ENCODE measurements around the gene RRBP1. TPM values are rescaled to one million over a fixed set of nuclear protein-coding genes. Genes with fewer than 3 reads are reported as not detected.
A peak's percentile ranks its signal among the peaks of the same experiment; 100 is the strongest.
"Not testable (repeated sequence)": the region's sequence is repeated elsewhere in the genome, so short reads cannot be mapped to it uniquely, and the experiment has no call there.

Gene RRBP1
- total RNA-seq, 1 experiment from 2014 or later, result 45.3 TPM

DNA sequence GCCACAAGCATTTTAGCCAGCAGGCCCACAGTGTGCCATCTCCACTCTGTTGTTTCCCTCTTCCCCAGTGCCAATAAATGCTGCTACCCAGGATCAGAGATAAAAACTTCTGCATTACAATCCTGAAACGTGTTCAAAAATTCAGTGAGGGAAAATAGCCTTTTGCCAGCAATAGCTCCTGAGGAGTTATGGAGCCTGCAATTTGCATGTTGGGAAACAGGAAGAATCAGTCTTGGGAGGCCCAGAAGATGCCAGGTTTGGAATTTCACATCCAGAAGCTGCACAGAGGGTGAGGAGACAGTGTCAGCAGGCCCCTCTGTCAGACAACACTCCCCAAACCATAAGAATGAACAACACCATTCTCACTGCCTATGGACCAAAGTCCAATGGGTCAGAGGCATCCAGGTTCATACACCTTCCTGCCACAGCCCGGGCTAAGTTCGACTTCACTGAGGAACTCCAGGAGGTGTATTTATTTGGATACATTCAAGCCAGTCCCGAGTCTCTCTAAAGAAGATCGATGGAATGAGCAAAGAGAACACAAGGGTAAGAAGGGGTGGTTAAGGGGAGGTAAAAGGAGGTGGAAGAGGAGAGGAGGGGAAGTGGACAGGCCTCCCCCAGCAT is 20.8 kb downstream of the RRBP1 start:
- DNase-seq, result no peak
- Mint-ChIP-seq H3K27ac (ENCODE audit: unreplicated experiment) (no peak overlapping the region), H3K4me1 (ENCODE audit: low read depth, unreplicated experiment) (no peaks in the 10 kb centered on the region), H3K9me3 (ENCODE audit: low read depth, unreplicated experiment) (no peaks in the 10 kb centered on the region), H3K4me3 (ENCODE audit: low read depth, unreplicated experiment) (no peak overlapping the region), H3K27me3 (ENCODE audit: unreplicated experiment) (no peaks in the 10 kb centered on the region), H3K36me3 (ENCODE audit: insufficient read depth, unreplicated experiment) (peaks cover 15% of the 10 kb centered on the region)
- CTCF ChIA-PET, result no interaction called here
- TF ChIP-seq, protein P1, sequence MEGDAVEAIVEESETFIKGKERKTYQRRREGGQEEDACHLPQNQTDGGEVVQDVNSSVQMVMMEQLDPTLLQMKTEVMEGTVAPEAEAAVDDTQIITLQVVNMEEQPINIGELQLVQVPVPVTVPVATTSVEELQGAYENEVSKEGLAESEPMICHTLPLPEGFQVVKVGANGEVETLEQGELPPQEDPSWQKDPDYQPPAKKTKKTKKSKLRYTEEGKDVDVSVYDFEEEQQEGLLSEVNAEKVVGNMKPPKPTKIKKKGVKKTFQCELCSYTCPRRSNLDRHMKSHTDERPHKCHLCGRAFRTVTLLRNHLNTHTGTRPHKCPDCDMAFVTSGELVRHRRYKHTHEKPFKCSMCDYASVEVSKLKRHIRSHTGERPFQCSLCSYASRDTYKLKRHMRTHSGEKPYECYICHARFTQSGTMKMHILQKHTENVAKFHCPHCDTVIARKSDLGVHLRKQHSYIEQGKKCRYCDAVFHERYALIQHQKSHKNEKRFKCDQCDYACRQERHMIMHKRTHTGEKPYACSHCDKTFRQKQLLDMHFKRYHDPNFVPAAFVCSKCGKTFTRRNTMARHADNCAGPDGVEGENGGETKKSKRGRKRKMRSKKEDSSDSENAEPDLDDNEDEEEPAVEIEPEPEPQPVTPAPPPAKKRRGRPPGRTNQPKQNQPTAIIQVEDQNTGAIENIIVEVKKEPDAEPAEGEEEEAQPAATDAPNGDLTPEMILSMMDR (IDR thresholded peaks at IDR 0.05; ENCODE audit: unreplicated experiment), result no peak
- no TSS peak for BruUV-seq (replicated peaks)
- intact Hi-C loops (cut with micrococcal nuclease; ENCODE audit: unreplicated experiment), result no loop called here

DNA sequence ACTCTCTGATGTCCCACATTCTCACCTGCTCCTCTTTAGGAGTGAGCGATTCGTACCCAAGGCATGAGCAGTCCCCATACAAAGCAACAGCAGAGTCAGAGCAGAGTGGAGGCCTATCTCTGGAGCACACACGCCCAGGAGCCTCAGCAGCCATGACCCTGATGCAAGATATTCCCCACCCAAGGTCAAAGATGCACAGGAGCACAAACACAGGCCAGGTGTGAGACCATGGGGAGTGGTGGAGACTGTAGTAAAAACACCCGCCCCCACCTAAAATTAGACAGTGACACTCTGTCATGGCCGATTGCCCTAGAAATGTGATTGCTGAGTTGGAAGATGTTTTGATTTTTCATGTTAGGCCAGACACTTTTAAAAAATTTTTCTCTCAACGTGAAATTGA is 21.4 kb downstream of the RRBP1 start:
- CTCF ChIA-PET, result no interaction called here
- no peak for DNase-seq
- H3K27ac Mint-ChIP-seq (ENCODE audit: unreplicated experiment), result no peak overlapping the region
- no peaks in the 10 kb centered on the region for H3K9me3 Mint-ChIP-seq (ENCODE audit: low read depth, unreplicated experiment)
- no peak overlapping the region for H3K4me3 Mint-ChIP-seq (ENCODE audit: low read depth, unreplicated experiment)
- intact Hi-C loops (cut with micrococcal nuclease; ENCODE audit: unreplicated experiment), result no loop called here
- TF ChIP-seq, protein P1 (IDR thresholded peaks at IDR 0.05; ENCODE audit: unreplicated experiment), result no peak
- no peaks in the 10 kb centered on the region for H3K27me3 Mint-ChIP-seq (ENCODE audit: unreplicated experiment)
- no TSS peak for BruUV-seq (replicated peaks)
- H3K36me3 Mint-ChIP-seq (ENCODE audit: insufficient read depth, unreplicated experiment), result peaks cover 15% of the 10 kb centered on the region
- H3K4me1 Mint-ChIP-seq (ENCODE audit: low read depth, unreplicated experiment), result no peaks in the 10 kb centered on the region

DNA sequence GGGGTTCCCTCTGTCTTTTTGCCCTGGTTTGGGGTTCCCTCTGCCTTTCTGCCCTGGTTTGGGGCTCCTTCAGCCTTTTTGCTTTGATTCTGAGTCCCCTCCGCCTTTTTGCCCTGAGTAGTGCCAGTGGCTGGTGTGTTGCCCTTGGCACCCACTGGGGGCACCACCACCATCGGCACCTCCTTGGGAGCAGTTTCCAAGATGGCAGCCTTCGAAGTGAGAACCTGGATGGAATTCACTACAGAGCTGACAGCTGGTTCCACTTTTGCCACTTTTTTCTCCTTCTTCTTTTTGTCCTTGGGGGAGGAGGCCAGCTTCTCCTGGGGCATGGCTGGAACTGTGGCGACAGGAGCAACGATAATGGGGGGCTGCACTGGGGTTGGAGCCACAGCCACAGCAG is 22.2 kb downstream of the RRBP1 start:
- no peaks in the 10 kb centered on the region for H3K4me1 Mint-ChIP-seq (ENCODE audit: low read depth, unreplicated experiment)
- intact Hi-C loops (cut with micrococcal nuclease; ENCODE audit: unreplicated experiment), result loop anchor here (10.0 kb wide), 1 partner anchor 245 kb away; no protein-coding TSS in a partner anchor
- BruUV-seq (replicated peaks), result TSS peak; percentile 78
- no peaks in the 10 kb centered on the region for H3K27me3 Mint-ChIP-seq (ENCODE audit: unreplicated experiment)
- no peak for DNase-seq
- no peak overlapping the region for H3K4me3 Mint-ChIP-seq (ENCODE audit: low read depth, unreplicated experiment)
- no peaks in the 10 kb centered on the region for H3K9me3 Mint-ChIP-seq (ENCODE audit: low read depth, unreplicated experiment)
- TF ChIP-seq, protein P1 (IDR thresholded peaks at IDR 0.05; ENCODE audit: unreplicated experiment), result no peak
- CTCF ChIA-PET, result no interaction called here
- H3K36me3 Mint-ChIP-seq (ENCODE audit: insufficient read depth, unreplicated experiment), result peaks cover 15% of the 10 kb centered on the region
- no peak overlapping the region for H3K27ac Mint-ChIP-seq (ENCODE audit: unreplicated experiment)

DNA sequence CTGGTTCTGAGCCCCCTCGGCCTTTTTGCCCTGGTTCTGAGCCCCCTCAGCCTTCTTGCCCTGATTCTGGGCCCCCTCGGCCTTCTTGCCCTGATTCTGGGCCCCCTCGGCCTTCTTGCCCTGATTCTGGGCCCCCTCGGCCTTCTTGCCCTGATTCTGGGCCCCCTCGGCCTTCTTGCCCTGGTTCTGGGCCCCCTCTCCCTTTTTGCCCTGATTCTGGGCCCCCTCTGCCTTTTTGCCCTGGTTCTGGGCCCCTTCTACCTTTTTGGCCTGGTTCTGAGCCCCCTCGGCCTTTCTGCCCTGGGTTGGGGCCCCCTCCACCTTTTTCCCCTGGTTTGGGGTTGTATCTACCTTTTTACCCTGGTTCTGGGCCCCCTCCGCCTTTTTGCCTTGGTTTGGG is 22.7 kb downstream of the RRBP1 start:
- peaks cover 15% of the 10 kb centered on the region for H3K36me3 Mint-ChIP-seq (ENCODE audit: insufficient read depth, unreplicated experiment)
- H3K27ac Mint-ChIP-seq (ENCODE audit: unreplicated experiment); H3K9me3 Mint-ChIP-seq (ENCODE audit: low read depth, unreplicated experiment); CTCF ChIA-PET; BruUV-seq (replicated peaks); DNase-seq; H3K4me3 Mint-ChIP-seq (ENCODE audit: low read depth, unreplicated experiment); H3K4me1 Mint-ChIP-seq (ENCODE audit: low read depth, unreplicated experiment); H3K27me3 Mint-ChIP-seq (ENCODE audit: unreplicated experiment): not testable (repeated sequence)
- intact Hi-C loops (cut with micrococcal nuclease; ENCODE audit: unreplicated experiment), result loop anchor here (10.0 kb wide), 1 partner anchor 245 kb away; no protein-coding TSS in a partner anchor

DNA sequence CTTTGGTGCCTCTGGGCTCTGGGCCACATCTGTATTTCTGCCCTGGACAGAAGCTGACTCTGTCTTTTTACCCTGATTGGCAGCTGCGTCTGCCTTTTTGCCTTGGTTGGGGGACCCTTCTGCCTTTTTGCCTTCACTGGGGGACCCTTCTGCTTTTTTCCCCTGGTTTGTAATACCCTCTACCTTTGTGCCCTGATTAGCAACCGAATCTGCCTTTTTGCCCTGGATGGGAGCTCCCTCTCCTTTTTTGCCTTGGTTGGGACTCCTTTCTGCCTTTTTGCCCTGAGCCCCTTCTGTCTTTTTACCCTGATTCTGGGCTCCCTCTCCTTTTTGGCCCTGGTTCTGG is 23.4 kb downstream of the RRBP1 start:
- no peak overlapping the region for H3K27ac Mint-ChIP-seq (ENCODE audit: unreplicated experiment)

More for the DNA sequence above, 23.4 kb downstream of the RRBP1 start:
- BruUV-seq (replicated peaks), result no TSS peak
- Mint-ChIP-seq H3K9me3 (ENCODE audit: low read depth, unreplicated experiment) (no peaks in the 10 kb centered on the region), H3K4me1 (ENCODE audit: low read depth, unreplicated experiment) (no peaks in the 10 kb centered on the region), H3K4me3 (ENCODE audit: low read depth, unreplicated experiment) (no peak overlapping the region), H3K27me3 (ENCODE audit: unreplicated experiment) (no peaks in the 10 kb centered on the region), H3K36me3 (ENCODE audit: insufficient read depth, unreplicated experiment) (peaks cover 15% of the 10 kb centered on the region)
- no peak for DNase-seq
- TF ChIP-seq, protein P1 (IDR thresholded peaks at IDR 0.05; ENCODE audit: unreplicated experiment), result no peak
- CTCF ChIA-PET, result no interaction called here
- intact Hi-C loops (cut with micrococcal nuclease; ENCODE audit: unreplicated experiment), result loop anchor here (10.0 kb wide), 1 partner anchor 246 kb away; no protein-coding TSS in a partner anchor

Measured in Calu3 (cell line).